ENCODE results near the gene SPTBN1. TPM values are rescaled to one million over a fixed set of nuclear protein-coding genes. Genes with fewer than 3 reads are reported as not detected.

The SPTBN1 gene
- total and polyA plus RNA-seq, 2 of the 13 experiments (the other 11 are each of a cell fraction or from before 2014, with no cell fraction given): 123 to 299 TPM

- no peak for TF ChIP-seq MNT (IDR thresholded peaks at IDR 0.05)
- no peak for TF ChIP-seq ZBTB25 (CRISPR knock-in tag; IDR thresholded peaks at IDR 0.05)
- TF ChIP-seq MIER3 (CRISPR knock-in tag; IDR thresholded peaks at IDR 0.05; ENCODE audit: borderline replicate concordance): no peak
- TF ChIP-seq NR0B2 (CRISPR knock-in tag; IDR thresholded peaks at IDR 0.05): no peak
- TF ChIP-seq RBM22 (optimal IDR thresholded peaks at IDR 0.05; ENCODE audit: low read length): peak; percentile 86
- no peak for TF ChIP-seq NR2F6 (IDR thresholded peaks at IDR 0.05)
- no peak for TF ChIP-seq NR2F6 (CRISPR knock-in tag; IDR thresholded peaks at IDR 0.05)
- no peak for TF ChIP-seq ZNF234 (CRISPR knock-in tag; conservative IDR thresholded peaks at IDR 0.05)
- no peak for TF ChIP-seq ZNF576 (CRISPR knock-in tag; IDR thresholded peaks at IDR 0.05)
- no peak for TF ChIP-seq NCOR1 (IDR thresholded peaks at IDR 0.05; ENCODE audit: borderline replicate concordance, low read length)
- TF ChIP-seq ZNF44 (CRISPR knock-in tag; IDR thresholded peaks at IDR 0.05): no peak
- TF ChIP-seq RNF2 (conservative IDR thresholded peaks at IDR 0.05; ENCODE audit: low read depth): no peak
- no peak for TF ChIP-seq ISX (CRISPR knock-in tag; conservative IDR thresholded peaks at IDR 0.05)
- no peak for TF ChIP-seq FOSL1 (CRISPR knock-in tag; IDR thresholded peaks at IDR 0.05; ENCODE audit: borderline replicate concordance)
- TF ChIP-seq PBX2 (CRISPR knock-in tag; IDR thresholded peaks at IDR 0.05): no peak
- TF ChIP-seq ZNF276 (CRISPR knock-in tag; IDR thresholded peaks at IDR 0.05; ENCODE audit: low read depth): no peak
- TF ChIP-seq CEBPB (IDR thresholded peaks at IDR 0.05; ENCODE audit: borderline replicate concordance, low read depth, low read length): no peak
- peak; percentile 52 for TF ChIP-seq SAP130 (CRISPR knock-in tag; IDR thresholded peaks at IDR 0.05; ENCODE audit: low read depth)
- TF ChIP-seq IKZF1 (IDR thresholded peaks at IDR 0.05): no peak
- no peak for TF ChIP-seq ASH2L (IDR thresholded peaks at IDR 0.05; ENCODE audit: insufficient read length, low read depth, low read length)
- TF ChIP-seq MTF1 (CRISPR knock-in tag; IDR thresholded peaks at IDR 0.05): no peak
- no peak for TF ChIP-seq SATB2 (CRISPR knock-in tag; IDR thresholded peaks at IDR 0.05)
- no peak for TF ChIP-seq ZBTB2 (CRISPR knock-in tag; IDR thresholded peaks at IDR 0.05; ENCODE audit: low read depth)
- TF ChIP-seq RORA (CRISPR knock-in tag; IDR thresholded peaks at IDR 0.05): no peak
- no peak for TF ChIP-seq ZNF530 (CRISPR knock-in tag; IDR thresholded peaks at IDR 0.05; ENCODE audit: low read depth)
- TF ChIP-seq TBX2 (CRISPR knock-in tag; IDR thresholded peaks at IDR 0.05; ENCODE audit: borderline replicate concordance): peak; percentile 30; the same call in 1 of the 2 replicates
Measured at GRCh38 chr2:54617409-54617808, 161.3 kb downstream of the SPTBN1 start (continued).
